NCI-H1092 treated with DMSO at 0.1 percent for 48 hours (cell line): Measurements from ENCODE around the gene GYPC.

ENCODE experiments used
- DNase-seq: peaks from one replicate; lab custom pipeline; 2025; lab: John Stamatoyannopoulos, UW

GYPC gene

DNA sequence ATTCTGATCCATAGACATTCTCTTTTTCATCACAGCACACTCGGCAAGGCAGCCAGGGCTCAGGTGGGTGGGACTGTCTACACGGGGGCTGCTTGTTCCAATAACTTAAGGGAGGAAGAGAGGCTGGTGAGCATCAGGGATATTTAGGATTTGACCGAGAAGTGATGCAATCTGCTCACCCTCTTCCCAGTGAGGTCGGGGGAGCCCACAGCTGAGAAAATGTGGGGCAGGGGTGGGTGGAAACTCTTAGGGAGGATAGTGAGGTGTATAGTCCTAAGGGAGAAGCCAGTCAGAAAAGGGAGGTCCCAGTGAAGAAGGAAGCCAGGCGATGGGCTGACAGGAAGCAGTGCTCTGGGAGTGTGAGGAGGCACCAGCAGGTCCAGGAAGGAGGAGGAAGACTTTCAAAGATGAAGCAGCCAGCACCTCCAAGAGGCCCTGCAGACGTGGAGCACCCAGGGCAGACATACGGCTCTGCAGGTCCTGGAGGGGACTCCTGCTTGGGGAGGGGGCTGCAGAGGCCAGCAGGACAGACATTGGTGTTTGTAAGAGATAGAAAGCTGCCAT is 76.8 kb downstream of the GYPC start:
- no peak for DNase-seq

- no peak for DNase-seq
These were observed 77.8 kb downstream of the GYPC start for GRCh38 chr2:126733795-126734194.

GRCh38 chr2:126736133-126736874 is 80.3 kb downstream of the GYPC start:
- no peak for DNase-seq

DNA sequence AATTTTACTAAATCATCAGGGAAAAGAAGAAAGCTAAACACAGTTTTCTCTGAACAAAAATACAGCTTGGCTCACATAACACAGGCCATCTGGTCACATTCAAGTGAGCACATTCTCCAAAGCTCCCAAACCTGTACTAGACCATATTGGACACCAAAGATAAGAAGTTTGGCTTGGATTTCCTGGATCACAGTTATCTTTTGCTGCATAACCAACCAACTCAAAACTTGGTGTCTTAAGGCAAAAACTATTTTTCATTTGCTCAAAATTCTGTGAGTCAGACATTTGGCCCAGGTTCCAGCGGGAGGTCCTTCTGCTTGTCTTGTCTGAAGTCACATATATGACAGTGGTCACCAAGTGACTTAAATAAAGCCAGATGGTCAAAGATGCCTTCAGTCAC is 83.2 kb downstream of the GYPC start:
- DNase-seq: no peak

DNA sequence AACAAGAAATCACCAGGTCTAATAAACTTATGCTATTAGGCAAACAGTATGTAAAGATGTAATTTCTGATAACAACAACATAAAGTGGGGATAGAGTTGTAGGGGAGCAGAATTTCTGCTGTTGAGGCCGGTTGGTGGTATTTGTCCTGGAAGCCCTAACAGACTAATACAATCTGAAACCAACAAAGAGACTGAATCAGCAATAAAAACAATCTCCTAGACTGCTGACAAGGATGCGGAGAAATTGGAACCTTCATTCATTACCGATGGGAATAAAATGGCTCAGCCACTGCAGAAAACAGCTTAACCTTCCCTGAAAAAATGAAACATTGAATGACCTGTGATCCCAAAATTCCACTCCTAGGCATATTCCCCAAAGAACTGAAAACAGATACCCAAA is 88.7 kb downstream of the GYPC start:
- no peak for DNase-seq
